Keratinocyte (primary cell): ENCODE results near the gene WDR1.

Experiments used
- EZH2 ChIP-seq: IDR thresholded peaks from one replicate; pipeline ENCODE4 v1.6.1; 2012; ENCODE audit warnings: inconsistent platforms, mild to moderate bottlenecking, low read length, moderate library complexity
- TF ChIP-seq, protein P1 (sequence below), 3 experiments: IDR thresholded peaks in 1 of 3; conservative IDR thresholded peaks in 1 of 3; optimal IDR thresholded peaks in 1 of 3; 2 replicates in 2 of 3; 3 replicates in 1 of 3; pipeline versions ENCODE3 to v1.5.1; 2011; ENCODE audit warnings: low read length in 3 of 3, mild to moderate bottlenecking in 3 of 3, moderate library complexity in 2 of 3, control low read depth in 1 of 3, inconsistent platforms in 1 of 3; ENCODE audit not compliant: insufficient read depth in 2 of 3; ENCODE audit errors: extremely low read depth in 1 of 3

DNA sequence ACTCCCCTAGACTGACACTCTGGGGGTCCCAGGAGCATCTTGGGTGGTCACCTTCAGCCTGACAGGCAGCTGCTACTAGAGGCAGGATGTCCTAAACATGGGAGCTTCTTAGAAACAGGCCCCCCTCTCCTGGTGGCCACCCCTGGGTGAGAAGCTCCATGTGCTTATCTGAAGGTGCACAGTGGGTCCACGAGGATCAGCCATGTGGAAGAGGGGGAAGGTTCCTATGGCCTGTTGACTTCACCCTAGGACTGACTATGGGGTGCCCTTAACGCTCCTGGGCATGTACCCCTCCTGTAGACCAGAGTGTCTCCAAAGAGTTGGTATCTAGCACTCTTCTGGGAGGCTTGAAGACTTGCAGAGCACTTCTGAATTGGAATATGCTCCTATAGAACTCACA lies 22.9 kb upstream of the WDR1 start:
- no peak for TF ChIP-seq EZH2
- TF ChIP-seq, protein P1, sequence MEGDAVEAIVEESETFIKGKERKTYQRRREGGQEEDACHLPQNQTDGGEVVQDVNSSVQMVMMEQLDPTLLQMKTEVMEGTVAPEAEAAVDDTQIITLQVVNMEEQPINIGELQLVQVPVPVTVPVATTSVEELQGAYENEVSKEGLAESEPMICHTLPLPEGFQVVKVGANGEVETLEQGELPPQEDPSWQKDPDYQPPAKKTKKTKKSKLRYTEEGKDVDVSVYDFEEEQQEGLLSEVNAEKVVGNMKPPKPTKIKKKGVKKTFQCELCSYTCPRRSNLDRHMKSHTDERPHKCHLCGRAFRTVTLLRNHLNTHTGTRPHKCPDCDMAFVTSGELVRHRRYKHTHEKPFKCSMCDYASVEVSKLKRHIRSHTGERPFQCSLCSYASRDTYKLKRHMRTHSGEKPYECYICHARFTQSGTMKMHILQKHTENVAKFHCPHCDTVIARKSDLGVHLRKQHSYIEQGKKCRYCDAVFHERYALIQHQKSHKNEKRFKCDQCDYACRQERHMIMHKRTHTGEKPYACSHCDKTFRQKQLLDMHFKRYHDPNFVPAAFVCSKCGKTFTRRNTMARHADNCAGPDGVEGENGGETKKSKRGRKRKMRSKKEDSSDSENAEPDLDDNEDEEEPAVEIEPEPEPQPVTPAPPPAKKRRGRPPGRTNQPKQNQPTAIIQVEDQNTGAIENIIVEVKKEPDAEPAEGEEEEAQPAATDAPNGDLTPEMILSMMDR (optimal IDR thresholded peaks at IDR 0.05 in 1 of 3, IDR thresholded peaks at IDR 0.05 in 1 of 3, conservative IDR thresholded peaks at IDR 0.05 in 1 of 3; ENCODE audit: extremely low read depth in 1 of 3, insufficient read depth in 2 of 3, low read length in 3 of 3) = no peak
